ENCODE measurements around the gene CCDC192.

DNA sequence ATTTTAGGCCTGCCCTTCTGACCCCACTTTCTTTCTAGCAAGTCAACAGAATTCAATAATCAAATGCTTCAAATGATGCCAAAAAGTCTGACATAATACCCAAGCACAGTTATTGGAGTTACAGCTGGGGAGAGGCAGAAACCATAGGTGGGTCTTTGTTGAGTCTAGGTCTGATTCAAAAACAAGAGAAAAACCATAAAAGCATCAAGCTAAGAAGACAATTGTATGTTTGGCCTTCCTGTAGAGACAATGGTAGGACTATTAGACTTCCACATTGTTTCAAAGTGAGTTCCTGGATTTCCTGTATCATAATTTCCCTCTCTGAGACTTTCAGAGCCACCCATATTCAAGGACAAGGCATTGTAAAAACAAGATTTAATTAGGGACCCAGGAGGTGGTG lies 16.8 kb upstream of the CCDC192 start:
- TF ChIP-seq EZH2phosphoT487 (IDR thresholded peaks at IDR 0.05; ENCODE audit: borderline replicate concordance, low read length): no peak
- TF ChIP-seq, protein P1, sequence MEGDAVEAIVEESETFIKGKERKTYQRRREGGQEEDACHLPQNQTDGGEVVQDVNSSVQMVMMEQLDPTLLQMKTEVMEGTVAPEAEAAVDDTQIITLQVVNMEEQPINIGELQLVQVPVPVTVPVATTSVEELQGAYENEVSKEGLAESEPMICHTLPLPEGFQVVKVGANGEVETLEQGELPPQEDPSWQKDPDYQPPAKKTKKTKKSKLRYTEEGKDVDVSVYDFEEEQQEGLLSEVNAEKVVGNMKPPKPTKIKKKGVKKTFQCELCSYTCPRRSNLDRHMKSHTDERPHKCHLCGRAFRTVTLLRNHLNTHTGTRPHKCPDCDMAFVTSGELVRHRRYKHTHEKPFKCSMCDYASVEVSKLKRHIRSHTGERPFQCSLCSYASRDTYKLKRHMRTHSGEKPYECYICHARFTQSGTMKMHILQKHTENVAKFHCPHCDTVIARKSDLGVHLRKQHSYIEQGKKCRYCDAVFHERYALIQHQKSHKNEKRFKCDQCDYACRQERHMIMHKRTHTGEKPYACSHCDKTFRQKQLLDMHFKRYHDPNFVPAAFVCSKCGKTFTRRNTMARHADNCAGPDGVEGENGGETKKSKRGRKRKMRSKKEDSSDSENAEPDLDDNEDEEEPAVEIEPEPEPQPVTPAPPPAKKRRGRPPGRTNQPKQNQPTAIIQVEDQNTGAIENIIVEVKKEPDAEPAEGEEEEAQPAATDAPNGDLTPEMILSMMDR (IDR thresholded peaks at IDR 0.05; ENCODE audit: low read depth, low read length, poor library complexity, severe bottlenecking): no peak
